Natural killer cell (primary cell): Measurements from ENCODE around the gene CRYBA4. TPM values are rescaled to one million over a fixed set of nuclear protein-coding genes. Genes with fewer than 3 reads are reported as not detected.

ENCODE experiments used
- ATAC-seq, 3 donors: fragments of 150-1000 bp in 2 of 3; fragments of 200-7000 bp in 1 of 3; cut with Tn5 transposase; 1 replicate in 1 of 3; 2 replicates in 2 of 3; pipeline ENCODE4 v1.10.0; 2021; ENCODE audit warnings: mild to moderate bottlenecking in 2 of 3, moderate library complexity in 2 of 3
- DNase-seq, 2 donors: peaks; one replicate each; pipeline versions ENCODE4 v3.0.0 to v3.0.0-alpha.2; 2013 to 2021; ENCODE audit warnings: mixed read lengths in 1 of 2
- H3K27ac ChIP-seq: one replicate; pipeline ENCODE4 v1.5.1; 2013; ENCODE audit warnings: mild to moderate bottlenecking, low read length
- H3K27me3 ChIP-seq: one replicate; pipeline ENCODE4 v1.6.1; 2013; ENCODE audit warnings: low read length; ENCODE audit not compliant: control insufficient read depth, insufficient read depth
- H3K36me3 ChIP-seq: one replicate; pipeline ENCODE4 v1.6.1; 2013; ENCODE audit warnings: low read length; ENCODE audit not compliant: control insufficient read depth, insufficient read depth
- H3K4me1 ChIP-seq: one replicate; pipeline ENCODE4 v1.6.1; 2013; ENCODE audit warnings: low read length; ENCODE audit not compliant: control insufficient read depth, insufficient read depth
- H3K4me3 ChIP-seq: one replicate; pipeline ENCODE4 v1.5.1; 2013; ENCODE audit warnings: low read length
- H3K9me3 ChIP-seq: one replicate; pipeline ENCODE4 v1.6.1; 2013; ENCODE audit warnings: low read length; ENCODE audit not compliant: control insufficient read depth, insufficient read depth
- H3K27ac Mint-ChIP-seq, 2 donors: one replicate each; pipeline ENCODE4 v1.8.0; 2022; ENCODE audit warnings: mild to moderate bottlenecking in 2 of 2, mixed read lengths in 2 of 2, moderate library complexity in 1 of 2
- H3K27me3 Mint-ChIP-seq, 2 donors: one replicate each; pipeline ENCODE4 v1.8.0; 2022; ENCODE audit warnings: low read depth in 2 of 2, mixed read lengths in 2 of 2
- H3K36me3 Mint-ChIP-seq: one replicate; pipeline ENCODE4 v1.8.0; 2022; ENCODE audit warnings: mixed read lengths
- H3K4me1 Mint-ChIP-seq, 2 donors: one replicate each; pipeline ENCODE4 v1.8.0; 2022; ENCODE audit warnings: mixed read lengths in 2 of 2
- H3K4me3 Mint-ChIP-seq: one replicate; pipeline ENCODE4 v1.8.0; 2022; ENCODE audit warnings: mild to moderate bottlenecking, moderate library complexity, mixed read lengths
- H3K9me3 Mint-ChIP-seq, 2 donors: one replicate each; pipeline ENCODE4 v1.8.0; 2022; ENCODE audit warnings: mixed read lengths in 2 of 2
- CTCF ChIP-seq: fragments of 200-600 bp; IDR thresholded peaks from one replicate; pipeline ENCODE4 v1.8.0; 2022; ENCODE audit warnings: antibody characterized with exemption
- WGBS: methylation state at CpG from one replicate; pipeline ENCODE4 v1.1.7; 2013; ENCODE audit warnings: missing lambda C conversion rate; ENCODE audit not compliant: insufficient coverage; 5-methylcytosine and 5-hydroxymethylcytosine counted together
- intact Hi-C: fragments of 100-400 bp; cut with micrococcal nuclease; formaldehyde crosslinking; loops from one replicate; pipeline ENCODE4 v1.14.2; 2022
- total RNA-seq, 4 donors: library from RNA; stranded (reverse); fragments of 120-200 nt in 1 of 4; gene quantifications; one replicate each; pipeline versions ENCODE4 v1.2.3 to v1.2.4, GENCODE V29; 2013 to 2022

The CRYBA4 gene
- total RNA-seq, 3 donors from 2014 or later (not counting 1 experiment from before 2014, with no cell fraction given) = 0.59 TPM; not detected in 2

DNA sequence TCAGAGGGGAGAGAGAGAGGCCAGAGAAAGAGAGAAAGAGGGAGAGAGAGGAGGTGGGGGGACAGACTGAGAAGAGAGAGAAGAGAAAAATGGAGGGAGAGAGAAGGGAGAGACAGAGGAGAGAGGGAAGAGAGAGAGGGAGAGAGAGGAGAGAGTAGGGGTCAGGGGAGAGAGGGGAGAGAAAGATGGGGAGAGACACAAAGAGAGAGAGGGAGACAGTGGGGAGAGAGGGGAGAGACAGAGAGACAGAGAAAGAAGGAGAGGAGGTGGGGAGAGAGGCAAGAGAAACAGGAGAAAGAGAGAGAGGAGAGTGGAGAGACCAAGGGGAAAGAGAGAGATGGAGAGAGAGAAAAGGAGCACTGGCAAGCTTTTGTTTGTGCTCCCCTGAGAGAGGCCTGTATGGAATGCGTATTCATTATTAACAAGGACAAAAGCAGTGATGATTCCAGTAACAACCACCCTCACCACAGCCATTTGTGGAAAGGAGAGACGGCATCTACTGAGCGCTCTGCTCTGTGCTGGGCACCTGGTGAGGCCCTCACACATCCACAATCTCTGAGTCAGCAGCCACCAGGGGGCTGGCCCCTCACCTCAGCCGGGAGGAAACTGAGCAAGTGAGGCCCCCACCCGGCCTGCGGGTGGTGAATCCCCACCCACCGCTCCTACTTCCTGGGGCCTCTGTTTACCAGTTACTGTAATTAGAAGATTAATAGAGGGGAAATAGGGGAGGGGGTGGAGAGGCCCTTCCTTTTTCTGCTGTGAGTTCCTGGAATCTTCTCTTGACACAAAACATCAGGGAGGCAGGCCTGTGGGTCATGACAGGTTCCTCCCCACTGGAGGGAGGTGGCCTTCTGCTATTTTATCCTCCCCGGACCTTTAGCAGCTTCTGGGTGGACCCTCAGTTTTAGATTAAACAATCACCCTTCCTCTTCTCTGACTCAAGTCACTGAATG lies 21.0 kb downstream of the CRYBA4 start:
- Mint-ChIP-seq H3K4me3 (peak overlapping the region; percentile 91), H3K9me3 (no peaks in the 10 kb centered on the region), H3K36me3 (no peaks in the 10 kb centered on the region), H3K27me3 (no peaks in the 10 kb centered on the region), H3K4me1 (peaks cover 75 to 76% of the 10 kb centered on the region in 2 donors), H3K27ac (peak overlapping the region; percentile 94 to 99)
- Histone ChIP-seq H3K4me1 (peaks cover 56% of the 10 kb centered on the region), H3K27me3 (no peaks in the 10 kb centered on the region), H3K4me3 (no peak overlapping the region), H3K27ac (peak overlapping the region; percentile 87), H3K9me3 (no peaks in the 10 kb centered on the region), H3K36me3 (no peaks in the 10 kb centered on the region)
- intact Hi-C loops = loop anchor here (1.0 to 2.0 kb wide), 3 partner anchors 14 to 52 kb away; partner anchors contain the start of genes MIAT and TPST2
- peak; percentile 23 for TF ChIP-seq CTCF
- 10% methylated on average over 5 of the region's 8 CpGs for WGBS
- peak; percentile 75 to 80 (median 80) for ATAC-seq
- peak; percentile 72 to 83 for DNase-seq

DNA sequence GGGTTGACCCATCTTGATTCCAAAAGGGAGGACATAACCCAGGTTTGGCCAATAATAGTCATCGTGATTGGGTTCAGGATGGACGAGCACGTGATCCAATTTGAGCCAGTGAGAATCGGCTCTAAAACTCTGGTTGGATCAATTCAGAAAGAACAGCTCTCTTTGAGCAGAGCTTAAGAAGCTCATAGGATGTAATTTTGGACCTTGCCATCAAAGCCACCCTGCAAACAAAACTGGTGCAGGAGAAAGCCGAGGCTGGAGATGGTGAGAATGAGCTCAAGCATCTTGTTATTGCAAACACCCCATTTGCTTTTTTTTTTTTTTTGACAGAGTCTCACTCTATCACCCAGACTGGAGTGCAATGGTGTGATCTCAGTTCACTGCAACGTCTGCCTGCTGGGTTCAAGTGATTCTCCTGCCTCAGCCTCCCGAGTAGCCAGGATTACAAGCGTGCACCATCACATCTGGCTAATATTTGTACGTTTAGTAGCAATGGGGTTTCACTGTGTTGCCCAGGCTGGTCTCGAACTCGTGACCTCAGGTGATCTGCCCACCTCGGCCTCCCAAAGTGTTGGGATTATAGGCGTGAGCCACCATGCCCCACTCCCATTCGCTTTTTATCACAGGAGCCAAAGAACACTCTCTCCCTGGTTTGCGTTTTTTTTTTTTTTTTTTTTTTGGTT lies 21.8 kb downstream of the CRYBA4 start:
- H3K27ac ChIP-seq = peak overlapping the region; percentile 87
- no peaks in the 10 kb centered on the region for H3K27me3 Mint-ChIP-seq
- peak overlapping the region; percentile 94 to 99 for H3K27ac Mint-ChIP-seq
- peak in 1 of 2 donors; percentile 62 for DNase-seq
- peaks cover 83 to 84% of the 10 kb centered on the region in 2 donors for H3K4me1 Mint-ChIP-seq
- H3K4me3 ChIP-seq = no peak overlapping the region
- intact Hi-C loops = loop anchor here (1.0 to 2.0 kb wide), 3 partner anchors 13 to 53 kb away; partner anchors contain the start of genes MIAT and TPST2
- H3K9me3 ChIP-seq = no peaks in the 10 kb centered on the region
- no peaks in the 10 kb centered on the region for H3K36me3 Mint-ChIP-seq
- TF ChIP-seq CTCF = no peak
- H3K9me3 Mint-ChIP-seq = no peaks in the 10 kb centered on the region
- peak overlapping the region; percentile 91 for H3K4me3 Mint-ChIP-seq
- H3K4me1 ChIP-seq = peaks cover 64% of the 10 kb centered on the region
- no peaks in the 10 kb centered on the region for H3K27me3 ChIP-seq
- WGBS = 60% methylated on average over 15 of the region's 15 CpGs
- peak; percentile 27 to 65 (median 53) for ATAC-seq
- H3K36me3 ChIP-seq = no peaks in the 10 kb centered on the region

DNA sequence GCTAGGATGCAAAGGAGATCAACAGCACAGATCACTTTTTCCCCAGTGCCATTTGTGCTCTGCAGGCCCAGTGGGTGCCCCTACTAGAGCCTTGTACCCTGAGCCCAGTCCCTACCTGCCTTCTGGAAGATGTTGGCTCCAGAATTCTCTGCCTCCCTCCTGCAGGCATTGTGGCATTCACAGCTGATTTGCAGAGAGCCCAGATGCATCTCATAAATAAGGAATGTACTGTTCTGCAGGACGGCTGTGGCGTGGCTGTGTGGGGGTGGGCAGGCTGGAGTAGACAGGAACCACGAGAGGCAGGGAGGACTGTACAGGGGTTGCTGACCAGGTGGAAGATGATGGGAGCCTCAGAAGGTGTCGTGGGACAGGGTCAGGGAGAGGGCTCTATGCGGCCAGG lies 24.4 kb downstream of the CRYBA4 start:
- H3K27me3 Mint-ChIP-seq = no peaks in the 10 kb centered on the region
- peaks cover 81 to 83% of the 10 kb centered on the region in 2 donors for H3K4me1 Mint-ChIP-seq
- no peaks in the 10 kb centered on the region for H3K9me3 ChIP-seq
- H3K4me3 ChIP-seq = no peak overlapping the region
- DNase-seq (no peak), ATAC-seq (no peak)
- H3K4me3 Mint-ChIP-seq = peak overlapping the region; percentile 28
- no peaks in the 10 kb centered on the region for H3K36me3 ChIP-seq
- no peaks in the 10 kb centered on the region for H3K27me3 ChIP-seq
- WGBS = 90% methylated on average over 5 of the region's 5 CpGs
- intact Hi-C loops = no loop called here
- H3K4me1 ChIP-seq = peaks cover 72% of the 10 kb centered on the region
- H3K27ac ChIP-seq = no peak overlapping the region
- no peaks in the 10 kb centered on the region for H3K9me3 Mint-ChIP-seq
- H3K36me3 Mint-ChIP-seq = no peaks in the 10 kb centered on the region
- TF ChIP-seq CTCF = no peak
- peak overlapping the region in 1 of 2 donors; percentile 76 for H3K27ac Mint-ChIP-seq
